K562 (cell line): ENCODE results near the gene MTG1. TPM values are rescaled to one million over a fixed set of nuclear protein-coding genes. Genes with fewer than 3 reads are reported as not detected.
A peak's percentile ranks its signal among the peaks of the same experiment; 100 is the strongest.

ENCODE experiments used
- ADNP ChIP-seq: fragments of 200-800 bp; sonication (Bioruptor generic); IDR thresholded peaks from 2 replicates; pipeline ENCODE4 v1.6.1; 2016; ENCODE audit warnings: missing genetic modification characterization, missing compliant biosample characterization
- GTF2A2 ChIP-seq: IDR thresholded peaks from 2 replicates; pipeline ENCODE4 v1.6.1; 2016; ENCODE audit warnings: mild to moderate bottlenecking, missing genetic modification characterization, missing compliant biosample characterization
- KLF10 ChIP-seq: fragments of 250-450 bp; sonication (Bioruptor Pico); IDR thresholded peaks from 2 replicates; pipeline ENCODE4 v1.6.1; 2021; ENCODE audit warnings: matching md5 sums
- MAZ ChIP-seq, 2 experiments: fragments of 450-650 bp in 1 of 2; sonication (generic) in 1 of 2; formaldehyde crosslinking; IDR thresholded peaks in 1 of 2; conservative IDR thresholded peaks in 1 of 2; 2 replicates each; pipeline versions ENCODE4 v1.4.0 to v1.5.0; 2020; ENCODE audit warnings: mild to moderate bottlenecking in 1 of 2, missing genetic modification reagents in 1 of 2
- NCOA2 ChIP-seq, 2 experiments: fragments of 450-650 bp; IDR thresholded peaks; 2 replicates each; pipeline ENCODE4 v1.6.1; 2018; ENCODE audit warnings: mild to moderate bottlenecking in 2 of 2, moderate library complexity in 1 of 2; ENCODE audit not compliant: partially characterized antibody in 2 of 2
- NR1H2 ChIP-seq: sonication (generic); formaldehyde crosslinking; IDR thresholded peaks from 2 replicates; pipeline ENCODE4 v1.4.0; 2020; ENCODE audit warnings: mild to moderate bottlenecking, missing genetic modification reagents
- RCOR1 ChIP-seq, 2 experiments: IDR thresholded peaks; 2 replicates each; pipeline ENCODE4 v1.6.1; 2012; ENCODE audit warnings: low read depth in 2 of 2, low read length in 2 of 2, borderline replicate concordance in 1 of 2, improper control_type of control experiment in 1 of 2
- SAP30 ChIP-seq: fragments of 200-600 bp; sonication (generic); IDR thresholded peaks from 2 replicates; pipeline ENCODE4 v1.6.1; 2012; ENCODE audit warnings: borderline replicate concordance, low read depth, mild to moderate bottlenecking, moderate library complexity, low read length, control low read depth, inconsistent platforms; ENCODE audit not compliant: insufficient read depth, poor library complexity, severe bottlenecking
- SLC30A9 ChIP-seq: fragments of 250-450 bp; sonication (Bioruptor Pico); IDR thresholded peaks from 2 replicates; pipeline ENCODE4 v1.8.0; 2022; ENCODE audit warnings: mild to moderate bottlenecking, moderate library complexity
- TAF15 ChIP-seq: fragments of 200-400 bp; formaldehyde crosslinking; IDR thresholded peaks from 2 replicates; pipeline ENCODE4 v1.6.1; 2017; ENCODE audit warnings: mild to moderate bottlenecking, low read depth, low read length, moderate library complexity
- TAF7 ChIP-seq: fragments of 450-650 bp; IDR thresholded peaks from 2 replicates; pipeline ENCODE4 v1.6.1; 2016; ENCODE audit warnings: missing genetic modification characterization, missing compliant biosample characterization
- TEAD4 ChIP-seq, 2 experiments: sonication (generic) in 1 of 2; formaldehyde crosslinking in 1 of 2; IDR thresholded peaks; 2 replicates each; pipeline versions ENCODE4 v1.6.1 to v1.8.0; 2012 to 2022; ENCODE audit warnings: borderline replicate concordance in 1 of 2, inconsistent platforms in 1 of 2, low read length in 1 of 2, mild to moderate bottlenecking in 1 of 2, missing genetic modification reagents in 1 of 2
- ZNF551 ChIP-seq: fragments of 250-450 bp; sonication (Bioruptor Pico); IDR thresholded peaks from 2 replicates; pipeline ENCODE4 v1.5.0; 2021; ENCODE audit warnings: mild to moderate bottlenecking, moderate library complexity
- ZNF589 ChIP-seq: fragments of 200-800 bp; sonication (Bioruptor generic); IDR thresholded peaks from 2 replicates; pipeline ENCODE4 v1.6.1; 2016; ENCODE audit warnings: low read depth, missing genetic modification characterization, missing compliant biosample characterization
- ZNF766 ChIP-seq: fragments of 200-800 bp; sonication (Bioruptor generic); conservative IDR thresholded peaks from 2 replicates; pipeline ENCODE4 v1.6.1; 2016; ENCODE audit warnings: missing genetic modification characterization, missing compliant biosample characterization
- polyA plus RNA-seq, 8 experiments: library from polyadenylated mRNA; depleted of rRNA in 4 of 8; stranded (reverse) in 5 of 8; unstranded in 3 of 8; fragments of >200 nt; fragmentation: Nextera tagmentation in 2 of 8; fragmentation: Illumina TruSeq in 1 of 8; extraction: Ambion mirVana in 2 of 8; extraction: Trizol in 1 of 8; gene quantifications; 2 replicates each; pipeline versions ENCODE4 v1.2.1 to v1.2.3, GENCODE V29; 2011 to 2014; ENCODE audit warnings: inconsistent platforms in 1 of 8, missing spikeins in 1 of 8
- total RNA-seq, 7 experiments: library from RNA; depleted of rRNA in 6 of 7; stranded (reverse); fragments of >200 nt in 6 of 7; fragmentation: Illumina TruSeq in 2 of 7; extraction: Trizol in 2 of 7; gene quantifications; 2 replicates each; pipeline versions ENCODE4 v1.2.1 to v1.2.3, GENCODE V29; 2011 to 2021; ENCODE audit warnings: low replicate concordance in 1 of 7
- TF ChIP-seq, protein P1 (sequence below): fragments of 150-350 bp; IDR thresholded peaks from 2 replicates; pipeline ENCODE4 v1.6.1; 2014; ENCODE audit warnings: low read depth, mild to moderate bottlenecking, low read length, borderline replicate concordance
- TF ChIP-seq, protein P2 (sequence below): sonication (generic); formaldehyde crosslinking; IDR thresholded peaks from 2 replicates; pipeline ENCODE4 v1.8.1; 2023; ENCODE audit warnings: mild to moderate bottlenecking, missing genetic modification reagents
- TF ChIP-seq, protein P3 (sequence below): fragments of 250-450 bp; sonication (Bioruptor Pico); IDR thresholded peaks from 2 replicates; pipeline ENCODE4 v1.8.0; 2022; ENCODE audit warnings: moderate library complexity, mild to moderate bottlenecking, inconsistent platforms

Gene MTG1
- total and polyA plus RNA-seq, 9 of the 15 experiments (the other 6 are each of a cell fraction or from before 2014, with no cell fraction given): 2.8 to 28.2 (median 15.4) TPM

DNA sequence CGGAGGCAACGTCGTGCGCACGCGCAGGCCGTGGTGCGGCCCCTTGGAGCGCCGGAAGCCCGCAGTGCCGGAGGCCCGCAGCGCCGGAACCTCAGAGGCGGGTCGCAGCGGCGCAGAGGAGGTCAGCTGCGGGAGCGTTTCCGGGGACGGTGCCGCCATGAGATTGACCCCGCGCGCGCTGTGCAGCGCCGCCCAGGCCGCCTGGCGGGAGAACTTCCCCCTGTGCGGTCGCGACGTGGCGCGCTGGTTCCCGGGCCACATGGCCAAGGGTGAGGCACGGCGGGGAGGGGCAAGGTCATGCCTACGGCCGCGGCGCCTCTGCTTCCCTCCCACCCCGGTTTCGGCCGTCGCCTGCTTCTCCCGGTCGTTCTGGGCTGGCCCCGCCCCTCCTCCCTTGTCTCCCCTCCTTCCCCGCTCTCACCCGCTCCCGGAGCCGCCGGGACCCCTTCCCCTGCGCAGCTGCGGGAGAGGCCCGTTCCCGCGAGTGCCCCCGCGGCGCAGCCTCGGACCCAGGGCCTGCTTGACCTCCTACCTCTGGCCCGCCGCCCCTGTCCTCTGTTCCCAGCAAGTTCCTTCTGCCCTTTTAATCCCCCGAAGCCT lies at the start of gene MTG1 (continued):
- TF ChIP-seq TEAD4 (IDR thresholded peaks at IDR 0.05; ENCODE audit: low read length) (0 out of 2 replicates have a peak, but pooled peaks have one; percentile 18), TEAD4 (CRISPR knock-in tag; IDR thresholded peaks at IDR 0.05; ENCODE audit: borderline replicate concordance) (no peak), SLC30A9 (CRISPR knock-in tag) (no peak), TAF7 (tag) (no peak), NR1H2 (peak; percentile 71; the same call in 1 of the 2 replicates), NCOA2 (IDR thresholded peaks at IDR 0.05; ENCODE audit: partially characterized antibody in 2 of 2) (no peak), SAP30 (no peak), ZNF766 (CRISPR knock-in tag) (no peak), TAF15 (no peak), GTF2A2 (tag) (no peak), ADNP (tag) (no peak), KLF10 (CRISPR knock-in tag) (no peak), RCOR1 (IDR thresholded peaks at IDR 0.05; ENCODE audit: borderline replicate concordance in 1 of 2, low read depth in 2 of 2, low read length in 2 of 2) (0 out of 4 replicates have a peak, but pooled peaks of 1 of the 2 experiments have one; percentile 29), MAZ (CRISPR knock-in tag; conservative IDR thresholded peaks at IDR 0.05 in 1 of 2, IDR thresholded peaks at IDR 0.05 in 1 of 2) (peak in 1 of 2 experiments; percentile 93), ZNF589 (CRISPR knock-in tag) (no peak), ZNF551 (CRISPR knock-in tag) (no peak)
- TF ChIP-seq, protein P1, sequence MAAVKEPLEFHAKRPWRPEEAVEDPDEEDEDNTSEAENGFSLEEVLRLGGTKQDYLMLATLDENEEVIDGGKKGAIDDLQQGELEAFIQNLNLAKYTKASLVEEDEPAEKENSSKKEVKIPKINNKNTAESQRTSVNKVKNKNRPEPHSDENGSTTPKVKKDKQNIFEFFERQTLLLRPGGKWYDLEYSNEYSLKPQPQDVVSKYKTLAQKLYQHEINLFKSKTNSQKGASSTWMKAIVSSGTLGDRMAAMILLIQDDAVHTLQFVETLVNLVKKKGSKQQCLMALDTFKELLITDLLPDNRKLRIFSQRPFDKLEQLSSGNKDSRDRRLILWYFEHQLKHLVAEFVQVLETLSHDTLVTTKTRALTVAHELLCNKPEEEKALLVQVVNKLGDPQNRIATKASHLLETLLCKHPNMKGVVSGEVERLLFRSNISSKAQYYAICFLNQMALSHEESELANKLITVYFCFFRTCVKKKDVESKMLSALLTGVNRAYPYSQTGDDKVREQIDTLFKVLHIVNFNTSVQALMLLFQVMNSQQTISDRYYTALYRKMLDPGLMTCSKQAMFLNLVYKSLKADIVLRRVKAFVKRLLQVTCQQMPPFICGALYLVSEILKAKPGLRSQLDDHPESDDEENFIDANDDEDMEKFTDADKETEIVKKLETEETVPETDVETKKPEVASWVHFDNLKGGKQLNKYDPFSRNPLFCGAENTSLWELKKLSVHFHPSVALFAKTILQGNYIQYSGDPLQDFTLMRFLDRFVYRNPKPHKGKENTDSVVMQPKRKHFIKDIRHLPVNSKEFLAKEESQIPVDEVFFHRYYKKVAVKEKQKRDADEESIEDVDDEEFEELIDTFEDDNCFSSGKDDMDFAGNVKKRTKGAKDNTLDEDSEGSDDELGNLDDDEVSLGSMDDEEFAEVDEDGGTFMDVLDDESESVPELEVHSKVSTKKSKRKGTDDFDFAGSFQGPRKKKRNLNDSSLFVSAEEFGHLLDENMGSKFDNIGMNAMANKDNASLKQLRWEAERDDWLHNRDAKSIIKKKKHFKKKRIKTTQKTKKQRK: no peak
- TF ChIP-seq, protein P2, sequence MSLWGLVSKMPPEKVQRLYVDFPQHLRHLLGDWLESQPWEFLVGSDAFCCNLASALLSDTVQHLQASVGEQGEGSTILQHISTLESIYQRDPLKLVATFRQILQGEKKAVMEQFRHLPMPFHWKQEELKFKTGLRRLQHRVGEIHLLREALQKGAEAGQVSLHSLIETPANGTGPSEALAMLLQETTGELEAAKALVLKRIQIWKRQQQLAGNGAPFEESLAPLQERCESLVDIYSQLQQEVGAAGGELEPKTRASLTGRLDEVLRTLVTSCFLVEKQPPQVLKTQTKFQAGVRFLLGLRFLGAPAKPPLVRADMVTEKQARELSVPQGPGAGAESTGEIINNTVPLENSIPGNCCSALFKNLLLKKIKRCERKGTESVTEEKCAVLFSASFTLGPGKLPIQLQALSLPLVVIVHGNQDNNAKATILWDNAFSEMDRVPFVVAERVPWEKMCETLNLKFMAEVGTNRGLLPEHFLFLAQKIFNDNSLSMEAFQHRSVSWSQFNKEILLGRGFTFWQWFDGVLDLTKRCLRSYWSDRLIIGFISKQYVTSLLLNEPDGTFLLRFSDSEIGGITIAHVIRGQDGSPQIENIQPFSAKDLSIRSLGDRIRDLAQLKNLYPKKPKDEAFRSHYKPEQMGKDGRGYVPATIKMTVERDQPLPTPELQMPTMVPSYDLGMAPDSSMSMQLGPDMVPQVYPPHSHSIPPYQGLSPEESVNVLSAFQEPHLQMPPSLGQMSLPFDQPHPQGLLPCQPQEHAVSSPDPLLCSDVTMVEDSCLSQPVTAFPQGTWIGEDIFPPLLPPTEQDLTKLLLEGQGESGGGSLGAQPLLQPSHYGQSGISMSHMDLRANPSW (CRISPR knock-in tag): no peak
- TF ChIP-seq, protein P3, sequence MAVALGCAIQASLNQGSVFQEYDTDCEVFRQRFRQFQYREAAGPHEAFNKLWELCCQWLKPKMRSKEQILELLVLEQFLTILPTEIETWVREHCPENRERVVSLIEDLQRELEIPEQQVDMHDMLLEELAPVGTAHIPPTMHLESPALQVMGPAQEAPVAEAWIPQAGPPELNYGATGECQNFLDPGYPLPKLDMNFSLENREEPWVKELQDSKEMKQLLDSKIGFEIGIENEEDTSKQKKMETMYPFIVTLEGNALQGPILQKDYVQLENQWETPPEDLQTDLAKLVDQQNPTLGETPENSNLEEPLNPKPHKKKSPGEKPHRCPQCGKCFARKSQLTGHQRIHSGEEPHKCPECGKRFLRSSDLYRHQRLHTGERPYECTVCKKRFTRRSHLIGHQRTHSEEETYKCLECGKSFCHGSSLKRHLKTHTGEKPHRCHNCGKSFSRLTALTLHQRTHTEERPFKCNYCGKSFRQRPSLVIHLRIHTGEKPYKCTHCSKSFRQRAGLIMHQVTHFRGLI (CRISPR knock-in tag): no peak
